Dedifferentiated amniotic fluid mesenchymal stem cell (primary cell): ENCODE results near the gene EIF3K.
"Not testable (repeated sequence)": the region's sequence is repeated elsewhere in the genome, so short reads cannot be mapped to it uniquely, and the experiment has no call there.

Source experiments
- DNase-seq: peaks from one replicate; pipeline ENCODE4 v3.0.0-alpha.2; 2016; ENCODE audit errors: extremely low spot score

EIF3K gene

GRCh38 chr19:38618590-38619360 lies at the start of gene EIF3K:
EIF3K (plus strand) TSS chr19:38619188; CDS start chr19:38619269, 81 bp downstream.
- peak; percentile 96 for DNase-seq

- DNase-seq, result no peak
These were observed 49.5 kb upstream of the EIF3K start for GRCh38 chr19:38569368-38569983.

GRCh38 chr19:38571682-38572081 lies 47.3 kb upstream of the EIF3K start:
- no peak for DNase-seq

- DNase-seq, result no peak
These were observed 41.2 kb upstream of the EIF3K start for GRCh38 chr19:38577826-38578225.

- not testable (repeated sequence) for DNase-seq
These were observed 39.7 kb upstream of the EIF3K start for GRCh38 chr19:38579304-38579703.

- no peak for DNase-seq
These were observed 38.9 kb upstream of the EIF3K start for GRCh38 chr19:38580080-38580479.

GRCh38 chr19:38583219-38583984 lies 35.6 kb upstream of the EIF3K start:
- no peak for DNase-seq

- no peak for DNase-seq
These were observed 35.0 kb upstream of the EIF3K start for GRCh38 chr19:38583985-38584305.

GRCh38 chr19:38587562-38587961 lies 31.4 kb upstream of the EIF3K start:
- no peak for DNase-seq

- DNase-seq, result no peak
These were observed 30.9 kb upstream of the EIF3K start for GRCh38 chr19:38588041-38588440.

- no peak for DNase-seq
These were observed 26.0 kb upstream of the EIF3K start for GRCh38 chr19:38592940-38593339.

- no peak for DNase-seq
These were observed 22.7 kb upstream of the EIF3K start for GRCh38 chr19:38596057-38596981.

GRCh38 chr19:38597075-38597474 lies 21.9 kb upstream of the EIF3K start:
- DNase-seq, result no peak

- DNase-seq, result no peak
These were observed 19.3 kb upstream of the EIF3K start for GRCh38 chr19:38599722-38600121.

GRCh38 chr19:38602856-38603255 lies 16.1 kb upstream of the EIF3K start:
- not testable (repeated sequence) for DNase-seq

- no peak for DNase-seq
These were observed 12.9 kb upstream of the EIF3K start for GRCh38 chr19:38606131-38606530.

- no peak for DNase-seq
These were observed 4.7 kb upstream of the EIF3K start for GRCh38 chr19:38614289-38614688.

GRCh38 chr19:38615007-38615581 lies 3.9 kb upstream of the EIF3K start:
- no peak for DNase-seq

GRCh38 chr19:38616265-38616664 lies 2.7 kb upstream of the EIF3K start:
- no peak for DNase-seq

- DNase-seq, result no peak
These were observed 1.7 kb upstream of the EIF3K start for GRCh38 chr19:38617283-38617763.
